ENCODE measurements around the gene FEM1C.

Gene FEM1C

DNA sequence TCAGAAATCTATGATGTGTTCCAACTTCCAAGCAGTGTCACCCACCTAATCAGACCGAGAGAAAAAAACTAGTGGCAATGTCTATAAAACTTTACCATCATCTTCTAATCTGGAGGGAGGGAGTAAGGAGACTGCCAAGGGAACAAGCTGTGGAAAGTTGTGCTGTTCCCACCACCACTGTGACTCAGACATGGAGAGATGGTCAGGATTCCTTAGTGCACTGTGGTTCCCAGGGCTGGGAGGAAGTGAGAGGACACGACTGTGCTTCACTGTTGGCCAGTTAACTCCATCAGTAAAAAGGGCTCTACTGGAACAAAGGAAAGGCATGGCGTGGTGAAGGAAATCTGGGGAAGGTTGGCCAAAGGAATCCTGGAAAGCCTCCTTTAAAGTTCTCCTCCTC is 38.9 kb upstream of the FEM1C start:
- TF ChIP-seq CTCF (IDR thresholded peaks at IDR 0.05; ENCODE audit: low read depth, low read length, missing control alignments): no peak
- no peak overlapping the region for H3K4me3 ChIP-seq (ENCODE audit: low read depth, low read length)
- no peak for DNase-seq (ENCODE audit: low read depth)

- no peak for DNase-seq (ENCODE audit: low read depth)
- no peak overlapping the region for H3K4me3 ChIP-seq (ENCODE audit: low read depth, low read length)
- no peak for TF ChIP-seq CTCF (IDR thresholded peaks at IDR 0.05; ENCODE audit: low read depth, low read length, missing control alignments)
Measured at GRCh38 chr5:115580941-115581340, 36.4 kb upstream of the FEM1C start.

DNA sequence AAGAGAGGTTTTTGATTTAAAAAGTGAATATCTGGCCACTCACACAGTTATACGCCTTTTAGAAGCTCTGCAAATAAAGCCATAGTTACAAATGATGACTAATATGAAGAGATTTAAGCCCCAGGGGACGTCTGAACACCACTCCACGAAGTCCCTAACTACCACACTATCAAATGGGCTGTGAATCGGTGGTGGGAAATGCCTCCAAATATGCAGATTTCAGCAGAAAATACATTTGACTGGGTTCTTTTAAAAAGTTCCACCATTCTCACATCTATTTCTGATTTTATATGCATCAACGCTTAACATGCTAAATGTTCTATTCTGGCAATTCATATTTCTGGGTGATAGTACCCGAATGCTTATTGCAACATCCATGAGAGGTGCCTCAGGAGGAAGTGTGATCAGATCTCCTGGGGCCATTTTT is 35.2 kb upstream of the FEM1C start:
- no peak for TF ChIP-seq CTCF (IDR thresholded peaks at IDR 0.05; ENCODE audit: low read depth, low read length, missing control alignments)
- H3K4me3 ChIP-seq (ENCODE audit: low read depth, low read length): no peak overlapping the region
- DNase-seq (ENCODE audit: low read depth): no peak

GRCh38 chr5:115579216-115579615 is 34.6 kb upstream of the FEM1C start:
- TF ChIP-seq CTCF (IDR thresholded peaks at IDR 0.05; ENCODE audit: low read depth, low read length, missing control alignments): no peak
- no peak overlapping the region for H3K4me3 ChIP-seq (ENCODE audit: low read depth, low read length)
- DNase-seq (ENCODE audit: low read depth): no peak

DNA sequence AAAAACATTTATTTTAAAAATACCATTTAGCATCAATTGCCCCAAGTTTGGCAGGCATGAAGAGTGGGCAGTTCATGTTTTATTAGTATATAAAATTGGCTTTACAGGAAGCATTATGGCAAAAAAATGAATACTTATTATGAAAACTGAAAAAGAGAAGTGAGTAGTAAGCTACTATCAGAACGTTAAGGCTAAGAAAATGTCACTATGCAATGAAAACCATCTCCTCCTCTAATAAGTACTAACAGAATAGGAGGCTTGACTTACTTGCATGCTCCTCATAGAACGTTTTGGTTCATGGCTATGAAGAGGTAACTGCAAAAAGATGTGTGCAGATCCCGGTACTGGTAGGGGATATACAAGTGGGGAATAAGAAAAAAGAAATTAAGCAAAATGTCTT is 34.1 kb upstream of the FEM1C start:
- no peak for TF ChIP-seq CTCF (IDR thresholded peaks at IDR 0.05; ENCODE audit: low read depth, low read length, missing control alignments)
- DNase-seq (ENCODE audit: low read depth): no peak
- no peak overlapping the region; the same call in 1 of the 2 replicates for H3K4me3 ChIP-seq (ENCODE audit: low read depth, low read length)

GRCh38 chr5:115577741-115578140 is 33.2 kb upstream of the FEM1C start:
- H3K4me3 ChIP-seq (ENCODE audit: low read depth, low read length): no peak overlapping the region
- peak; percentile 65 for DNase-seq (ENCODE audit: low read depth)
- no peak for TF ChIP-seq CTCF (IDR thresholded peaks at IDR 0.05; ENCODE audit: low read depth, low read length, missing control alignments)

- DNase-seq (ENCODE audit: low read depth): no peak
- H3K4me3 ChIP-seq (ENCODE audit: low read depth, low read length): no peak overlapping the region
- no peak for TF ChIP-seq CTCF (IDR thresholded peaks at IDR 0.05; ENCODE audit: low read depth, low read length, missing control alignments)
Measured at GRCh38 chr5:115577329-115577728, 32.8 kb upstream of the FEM1C start.

All from GM12864 (cell line).